ENCODE results near the gene IRF6. TPM values are rescaled to one million over a fixed set of nuclear protein-coding genes. Genes with fewer than 3 reads are reported as not detected.

IRF6 gene
- total RNA-seq, 1 donor from 2014 or later: 39.9 TPM

DNA sequence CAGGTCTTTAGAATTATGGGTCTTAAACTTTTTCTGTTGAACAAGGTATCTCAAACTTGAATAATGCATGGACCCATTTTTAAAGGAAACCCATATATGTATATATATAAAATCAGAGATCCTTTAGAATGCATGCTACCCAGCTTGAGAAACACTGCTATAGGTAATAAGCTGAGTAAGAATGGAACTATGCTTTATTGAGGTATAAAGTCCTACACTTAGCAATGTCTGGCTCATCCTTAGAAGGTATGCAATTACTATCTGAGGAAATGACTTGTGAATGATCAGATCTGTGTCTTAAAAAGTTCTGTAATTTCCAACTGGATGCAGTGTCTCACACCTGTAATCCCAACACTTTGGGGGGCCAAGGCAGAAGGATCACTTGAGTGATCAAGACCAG, 38.8 kb downstream of the IRF6 start:
- Mint-ChIP-seq H3K27ac (no peak overlapping the region), H3K4me3 (no peak overlapping the region), H3K27me3 (ENCODE audit: low read depth) (peaks cover 6% of the 10 kb centered on the region), H3K36me3 (no peaks in the 10 kb centered on the region), H3K4me1 (no peaks in the 10 kb centered on the region), H3K9me3 (no peaks in the 10 kb centered on the region)
- no peak for DNase-seq (ENCODE audit: low spot score in 2 of 2, unreplicated experiment in 2 of 2)
- TF ChIP-seq, protein P1, sequence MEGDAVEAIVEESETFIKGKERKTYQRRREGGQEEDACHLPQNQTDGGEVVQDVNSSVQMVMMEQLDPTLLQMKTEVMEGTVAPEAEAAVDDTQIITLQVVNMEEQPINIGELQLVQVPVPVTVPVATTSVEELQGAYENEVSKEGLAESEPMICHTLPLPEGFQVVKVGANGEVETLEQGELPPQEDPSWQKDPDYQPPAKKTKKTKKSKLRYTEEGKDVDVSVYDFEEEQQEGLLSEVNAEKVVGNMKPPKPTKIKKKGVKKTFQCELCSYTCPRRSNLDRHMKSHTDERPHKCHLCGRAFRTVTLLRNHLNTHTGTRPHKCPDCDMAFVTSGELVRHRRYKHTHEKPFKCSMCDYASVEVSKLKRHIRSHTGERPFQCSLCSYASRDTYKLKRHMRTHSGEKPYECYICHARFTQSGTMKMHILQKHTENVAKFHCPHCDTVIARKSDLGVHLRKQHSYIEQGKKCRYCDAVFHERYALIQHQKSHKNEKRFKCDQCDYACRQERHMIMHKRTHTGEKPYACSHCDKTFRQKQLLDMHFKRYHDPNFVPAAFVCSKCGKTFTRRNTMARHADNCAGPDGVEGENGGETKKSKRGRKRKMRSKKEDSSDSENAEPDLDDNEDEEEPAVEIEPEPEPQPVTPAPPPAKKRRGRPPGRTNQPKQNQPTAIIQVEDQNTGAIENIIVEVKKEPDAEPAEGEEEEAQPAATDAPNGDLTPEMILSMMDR (IDR thresholded peaks at IDR 0.05; ENCODE audit: unreplicated experiment): no peak

DNA sequence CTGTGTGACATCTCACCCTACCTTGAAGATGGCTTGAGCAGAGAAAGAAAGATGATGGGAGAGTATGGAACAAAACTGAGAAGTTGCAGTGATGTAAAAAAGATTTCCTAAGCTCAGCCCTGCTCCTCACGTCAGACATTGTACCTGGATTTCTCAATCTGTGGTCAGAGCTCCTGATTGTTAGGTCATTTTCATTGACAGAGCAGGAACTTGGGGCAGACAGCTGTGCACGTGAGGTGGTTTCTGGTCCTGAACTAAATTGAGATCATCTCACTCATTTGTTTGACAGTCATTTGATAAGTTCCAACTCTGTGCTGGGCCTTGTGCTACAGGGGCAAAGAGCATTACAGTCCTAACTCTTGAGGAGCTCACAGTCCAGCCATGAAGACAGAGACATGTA, 39.9 kb downstream of the IRF6 start:
- TF ChIP-seq, protein P1 (IDR thresholded peaks at IDR 0.05; ENCODE audit: unreplicated experiment): no peak
- peaks cover 9% of the 10 kb centered on the region for H3K27me3 Mint-ChIP-seq (ENCODE audit: low read depth)
- H3K9me3 Mint-ChIP-seq: no peaks in the 10 kb centered on the region
- no peak overlapping the region for H3K4me3 Mint-ChIP-seq
- H3K27ac Mint-ChIP-seq: no peak overlapping the region
- no peaks in the 10 kb centered on the region for H3K4me1 Mint-ChIP-seq
- H3K36me3 Mint-ChIP-seq: no peaks in the 10 kb centered on the region
- DNase-seq (ENCODE audit: low spot score in 2 of 2, unreplicated experiment in 2 of 2): no peak

DNA sequence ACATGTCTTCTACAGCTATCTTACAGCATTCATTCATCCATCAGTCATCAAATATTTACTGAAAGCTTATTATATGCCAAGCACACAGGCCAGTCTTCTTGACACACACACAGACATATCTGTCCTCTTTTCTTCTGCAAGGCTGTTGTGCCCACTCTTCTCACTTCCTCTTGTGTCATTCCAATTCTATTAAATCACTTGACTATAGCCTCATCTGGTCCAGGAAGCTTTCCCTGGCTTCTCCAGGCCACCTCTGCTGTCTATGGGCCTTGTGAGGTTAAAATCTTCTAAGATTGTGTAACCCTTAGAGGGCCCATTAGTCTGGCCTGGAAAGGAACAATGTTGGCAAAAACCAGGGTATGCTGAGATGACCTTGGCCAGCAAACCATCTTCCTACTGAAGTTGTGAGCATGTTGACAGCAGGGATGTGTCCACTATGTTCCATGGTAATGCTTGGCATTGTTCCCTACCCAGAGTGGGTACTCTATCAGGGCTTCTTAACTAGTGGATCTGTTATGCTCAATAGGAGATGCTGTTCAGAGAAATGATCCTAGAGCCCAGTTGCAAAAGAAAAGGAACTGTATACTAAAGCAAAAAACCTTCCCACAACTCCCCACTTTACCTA, 44.8 kb downstream of the IRF6 start:
- Mint-ChIP-seq H3K36me3 (no peaks in the 10 kb centered on the region), H3K4me1 (no peaks in the 10 kb centered on the region), H3K27me3 (ENCODE audit: low read depth) (peaks cover 20% of the 10 kb centered on the region), H3K27ac (no peak overlapping the region), H3K4me3 (no peak overlapping the region), H3K9me3 (no peaks in the 10 kb centered on the region)
- TF ChIP-seq, protein P1 (IDR thresholded peaks at IDR 0.05; ENCODE audit: unreplicated experiment): no peak
- no peak for DNase-seq (ENCODE audit: low spot score in 2 of 2, unreplicated experiment in 2 of 2)

DNA sequence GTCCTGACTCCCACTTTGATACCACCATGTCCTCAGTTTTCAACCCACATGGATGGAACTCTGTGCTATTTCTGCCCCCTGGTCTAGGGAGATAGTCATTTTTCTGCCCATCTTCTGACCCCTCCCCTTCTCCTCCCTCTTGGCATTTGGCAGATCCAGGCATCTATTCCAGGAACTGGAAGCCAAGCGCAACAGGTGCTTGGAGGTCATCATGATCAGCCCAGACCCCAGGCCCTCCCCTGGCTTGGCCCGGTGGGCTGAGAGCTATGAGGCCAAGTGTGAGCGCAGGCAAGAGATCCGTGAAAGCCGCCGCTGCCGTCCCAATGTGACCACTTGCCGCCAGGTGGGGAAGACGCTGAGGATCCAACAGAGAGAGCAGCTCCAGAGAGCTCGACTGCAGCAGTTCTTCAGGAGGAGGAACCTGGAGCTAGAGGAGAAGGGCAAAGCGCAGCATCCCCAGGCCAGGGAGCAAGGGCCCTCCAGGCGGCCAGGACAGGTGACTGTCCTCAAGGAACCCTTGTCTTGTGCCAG, 46.0 kb downstream of the IRF6 start:
- no peak for DNase-seq (ENCODE audit: low spot score in 2 of 2, unreplicated experiment in 2 of 2)
- TF ChIP-seq, protein P1 (IDR thresholded peaks at IDR 0.05; ENCODE audit: unreplicated experiment): no peak
- H3K4me3 Mint-ChIP-seq: no peak overlapping the region
- no peaks in the 10 kb centered on the region for H3K9me3 Mint-ChIP-seq
- no peaks in the 10 kb centered on the region for H3K4me1 Mint-ChIP-seq
- H3K27ac Mint-ChIP-seq: no peak overlapping the region
- H3K36me3 Mint-ChIP-seq: no peaks in the 10 kb centered on the region
- peaks cover 24% of the 10 kb centered on the region for H3K27me3 Mint-ChIP-seq (ENCODE audit: low read depth)

DNA sequence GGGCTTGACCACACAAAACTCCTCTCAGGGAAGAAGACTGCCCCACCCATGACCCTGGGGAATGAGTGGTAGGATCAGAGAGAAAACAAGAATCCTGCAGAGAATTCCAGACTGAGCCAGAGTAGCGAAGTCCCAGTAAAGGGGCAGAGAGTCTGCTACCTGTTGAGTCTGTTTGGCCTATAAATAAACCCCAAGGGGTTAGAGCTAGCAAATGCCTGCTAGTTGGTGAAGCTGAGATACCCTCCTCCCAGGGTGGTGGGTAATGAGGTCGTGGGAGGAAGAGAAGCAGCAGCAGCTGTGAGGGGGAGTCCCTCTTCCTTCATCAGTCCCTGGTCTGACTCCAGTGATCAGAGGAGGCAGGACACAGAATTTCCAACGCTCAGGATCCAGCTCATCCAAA, 47.5 kb downstream of the IRF6 start:
- H3K36me3 Mint-ChIP-seq: no peaks in the 10 kb centered on the region
- no peak overlapping the region for H3K4me3 Mint-ChIP-seq
- peaks cover 24% of the 10 kb centered on the region for H3K27me3 Mint-ChIP-seq (ENCODE audit: low read depth)
- H3K4me1 Mint-ChIP-seq: no peaks in the 10 kb centered on the region
- no peak for DNase-seq (ENCODE audit: low spot score in 2 of 2, unreplicated experiment in 2 of 2)
- no peaks in the 10 kb centered on the region for H3K9me3 Mint-ChIP-seq
- no peak overlapping the region for H3K27ac Mint-ChIP-seq
- TF ChIP-seq, protein P1 (IDR thresholded peaks at IDR 0.05; ENCODE audit: unreplicated experiment): no peak

All from mesothelial cell of epicardium (in vitro differentiated cells).